HepG2 (cell line): ENCODE data around the gene PPIC. TPM values are rescaled to one million over a fixed set of nuclear protein-coding genes. Genes with fewer than 3 reads are reported as not detected.

Source experiments
- ATAC-seq: fragments of 200-7000 bp; cut with Tn5 transposase; 3 replicates; pipeline ENCODE4 v1.9.1; 2020; ENCODE audit warnings: mild to moderate bottlenecking, moderate library complexity
- BruUV-seq: library from RNA; stranded (reverse); fragments of 400-500 nt; replicated peaks from 2 replicates; lab custom pipeline; 2021; lab: Mats Ljungman, UMichigan
- CTCF ChIA-PET: fragments of 300-600 bp; formaldehyde crosslinking; extraction: SDS; loops from one replicate; lab custom pipeline; 2021; ENCODE audit warnings: low total read pairs, inconsistent platforms, low intra/inter-chr PET ratio; lab: Yijun Ruan, JAX
- POLR2A ChIA-PET: fragments of 350-600 bp; sonication (Branson Sonifier 250); formaldehyde crosslinking; loops from one replicate; lab custom pipeline; 2020; ENCODE audit warnings: antibody characterized with exemption, inconsistent platforms; lab: Yijun Ruan, JAX
- DNase-seq: peaks from one replicate; pipeline ENCODE4 v3.0.0-alpha.2; 2015; ENCODE audit warnings: low spot score
- FAIRE-seq: peaks from 3 replicates; lab custom pipeline; 2011; peaks lifted over from hg19 to GRCh38; lab: Jason Lieb, UNC
- H2AFZ ChIP-seq: one replicate; pipeline ENCODE4 v1.6.1; 2011; ENCODE audit warnings: low read length, inconsistent platforms
- H3K27ac ChIP-seq: fragments of 300-600 bp; 3 replicates; pipeline ENCODE4 v1.8.0; 2011; ENCODE audit warnings: mixed run types, mild to moderate bottlenecking, mixed read lengths, low read length, inconsistent platforms; ENCODE audit not compliant: insufficient read depth; ENCODE audit errors: extremely low read length
- H3K27me3 ChIP-seq, 2 experiments: fragments of 200-600 bp in 1 of 2; 2 replicates in 1 of 2; 3 replicates in 1 of 2; pipeline versions ENCODE4 v1.6.0 to v1.8.0; 2011; ENCODE audit warnings: low read length in 2 of 2, mild to moderate bottlenecking in 2 of 2, moderate library complexity in 2 of 2, inconsistent platforms in 1 of 2; ENCODE audit not compliant: insufficient read depth in 2 of 2, control insufficient read depth in 1 of 2
- H3K36me3 ChIP-seq, 2 experiments: fragments of 200-600 bp in 1 of 2; replicated peaks in 1 of 2; 2 replicates in 1 of 2; 3 replicates in 1 of 2; pipeline versions ENCODE4 v1.5.1 to v1.8.0; 2011; ENCODE audit warnings: low read length in 2 of 2, inconsistent platforms in 1 of 2; ENCODE audit not compliant: insufficient read depth in 2 of 2, control insufficient read depth in 1 of 2
- H3K4me1 ChIP-seq: 2 replicates; pipeline ENCODE4 v1.5.1; 2012; ENCODE audit warnings: low read length, inconsistent platforms; ENCODE audit not compliant: insufficient read depth
- H3K4me2 ChIP-seq: 2 replicates; pipeline ENCODE4 v1.6.0; 2011; ENCODE audit warnings: low read depth, low read length, inconsistent platforms
- H3K4me3 ChIP-seq, 3 experiments: fragments of 200-600 bp in 1 of 3; sonication (generic), shearing (Covaris generic) in 1 of 3; replicated peaks in 1 of 3; 2 replicates each; pipeline ENCODE4 v1.5.1; 2011 to 2016; ENCODE audit warnings: low read length in 3 of 3, inconsistent platforms in 2 of 3, low read depth in 2 of 3, mild to moderate bottlenecking in 2 of 3, control low read depth in 1 of 3, mixed read lengths in 1 of 3; ENCODE audit not compliant: insufficient read depth in 1 of 3
- H3K79me2 ChIP-seq: one replicate; pipeline ENCODE4 v1.6.1; 2011; ENCODE audit warnings: low read length, inconsistent platforms; ENCODE audit not compliant: insufficient read depth
- H3K9ac ChIP-seq: 2 replicates; pipeline ENCODE4 v1.6.0; 2011; ENCODE audit warnings: mild to moderate bottlenecking, low read depth, low read length, inconsistent platforms; ENCODE audit not compliant: insufficient read depth
- H3K9me3 ChIP-seq: 2 replicates; pipeline ENCODE4 v1.5.1; 2012; ENCODE audit warnings: mild to moderate bottlenecking, low read length
- H4K20me1 ChIP-seq: 2 replicates; pipeline ENCODE4 v1.6.0; 2011; ENCODE audit warnings: inconsistent platforms, mild to moderate bottlenecking, low read length, moderate library complexity; ENCODE audit not compliant: insufficient read depth
- BRD4 ChIP-seq: sonication (generic); formaldehyde crosslinking; IDR thresholded peaks from 2 replicates; pipeline ENCODE4 v1.4.0; 2020; ENCODE audit warnings: missing genetic modification reagents
- CENPX ChIP-seq: sonication (generic); formaldehyde crosslinking; IDR thresholded peaks from 2 replicates; pipeline ENCODE4 v1.9.0; 2021; ENCODE audit warnings: mild to moderate bottlenecking, missing genetic modification reagents, moderate library complexity
- ELF4 ChIP-seq: sonication (generic); formaldehyde crosslinking; IDR thresholded peaks from 2 replicates; pipeline ENCODE4 v1.5.0; 2020; ENCODE audit warnings: missing genetic modification reagents, mild to moderate bottlenecking, moderate library complexity, borderline replicate concordance
- FOXO4 ChIP-seq: sonication (generic); formaldehyde crosslinking; conservative IDR thresholded peaks from 2 replicates; pipeline ENCODE4 v1.8.1; 2023; ENCODE audit warnings: missing genetic modification reagents
- HBP1 ChIP-seq: IDR thresholded peaks from 2 replicates; pipeline ENCODE4 v1.6.1; 2016; ENCODE audit warnings: low read depth, control low read depth
- HDAC1 ChIP-seq: sonication (generic); formaldehyde crosslinking; IDR thresholded peaks from 2 replicates; pipeline ENCODE4 v1.5.1; 2020; ENCODE audit warnings: mild to moderate bottlenecking, missing genetic modification reagents
- MBNL3 ChIP-seq: fragments of 250-450 bp; sonication (Bioruptor Pico); conservative IDR thresholded peaks from 2 replicates; pipeline ENCODE4 v1.8.0; 2022; ENCODE audit warnings: mild to moderate bottlenecking, inconsistent platforms
- MXD4 ChIP-seq: IDR thresholded peaks from 2 replicates; pipeline ENCODE4 v1.6.1; 2016; ENCODE audit warnings: mild to moderate bottlenecking, missing biosample characterization, missing genetic modification reagents
- SIN3B ChIP-seq: fragments of 150-350 bp; IDR thresholded peaks from 2 replicates; pipeline ENCODE4 v1.6.1; 2014; ENCODE audit warnings: low read length
- TBL1XR1 ChIP-seq: fragments of 150-350 bp; IDR thresholded peaks from 2 replicates; pipeline ENCODE4 v1.6.1; 2014; ENCODE audit warnings: borderline replicate concordance, low read length; ENCODE audit not compliant: partially characterized antibody
- TCF7L2 ChIP-seq: IDR thresholded peaks from 2 replicates; pipeline ENCODE4 v1.6.1; 2011; ENCODE audit warnings: mild to moderate bottlenecking, low read depth, low read length, moderate library complexity
- TRAFD1 ChIP-seq: sonication (generic); formaldehyde crosslinking; IDR thresholded peaks from 2 replicates; pipeline ENCODE4 v1.5.1; 2020; ENCODE audit warnings: missing genetic modification reagents, mild to moderate bottlenecking, borderline replicate concordance
- ZBTB43 ChIP-seq: sonication (generic); formaldehyde crosslinking; conservative IDR thresholded peaks from 2 replicates; pipeline ENCODE4 v1.4.0; 2020; ENCODE audit warnings: missing genetic modification reagents
- ZNF274 ChIP-seq: sonication (generic); formaldehyde crosslinking; IDR thresholded peaks from 2 replicates; pipeline ENCODE4 v1.5.1; 2020; ENCODE audit warnings: mild to moderate bottlenecking, missing genetic modification reagents
- ZNF280B ChIP-seq: sonication (generic); formaldehyde crosslinking; IDR thresholded peaks from 2 replicates; pipeline ENCODE4 v1.5.0; 2020; ENCODE audit warnings: missing genetic modification reagents, mild to moderate bottlenecking, borderline replicate concordance
- ZNF367 ChIP-seq: sonication (generic); formaldehyde crosslinking; IDR thresholded peaks from 2 replicates; pipeline ENCODE4 v1.4.0; 2020; ENCODE audit warnings: missing genetic modification reagents, borderline replicate concordance
- ZNF547 ChIP-seq: sonication (generic); formaldehyde crosslinking; IDR thresholded peaks from 2 replicates; pipeline ENCODE4 v1.5.1; 2020; ENCODE audit warnings: mild to moderate bottlenecking, missing genetic modification reagents
- ZNF737 ChIP-seq: sonication (generic); formaldehyde crosslinking; IDR thresholded peaks from 2 replicates; pipeline ENCODE4 v1.5.0; 2020; ENCODE audit warnings: missing genetic modification reagents, mild to moderate bottlenecking, borderline replicate concordance
- in situ Hi-C: cut with HindIII; loops from 2 replicates; pipeline ENCODE4 v1.10.0; 2017; ENCODE audit warnings: low pct_unique_long_range_greater_than_20kb; ENCODE audit not compliant: extremely low pct_ligation_motif_present
- intact Hi-C: fragments of 100-400 bp; cut with micrococcal nuclease; formaldehyde crosslinking; loops from one replicate; pipeline ENCODE4 v1.10.0; 2022; ENCODE audit not compliant: unreplicated experiment
- polyA plus RNA-seq, 8 experiments: library from polyadenylated mRNA; depleted of rRNA in 3 of 8; stranded (reverse) in 7 of 8; unstranded in 1 of 8; fragments of >200 nt; fragmentation: Illumina TruSeq in 4 of 8; extraction: Trizol in 4 of 8; gene quantifications; 2 replicates each; pipeline versions ENCODE4 v1.2.1 to v1.2.3, GENCODE V29; 2011 to 2016; ENCODE audit warnings: low read depth in 4 of 8, missing spikeins in 1 of 8, mixed read lengths in 1 of 8; ENCODE audit not compliant: insufficient read depth in 1 of 8
- total RNA-seq, 5 experiments: library from RNA; depleted of rRNA; stranded (reverse); fragments of >200 nt; fragmentation: Illumina TruSeq; extraction: Trizol; gene quantifications; 2 replicates each; pipeline ENCODE4 v1.2.3, GENCODE V29; 2016; ENCODE audit warnings: low read depth in 1 of 5

Gene PPIC
- total and polyA plus RNA-seq, 2 of the 13 experiments (the other 11 are each of a cell fraction or from before 2014, with no cell fraction given): 6.2 to 17.2 TPM

- POLR2A ChIA-PET: no interaction called here
- DNase-seq (no peak), ATAC-seq (no peak), FAIRE-seq (no peak)
- Histone ChIP-seq H3K79me2 (no peaks in the 10 kb centered on the region), H3K27me3 (no peaks in the 10 kb centered on the region), H3K4me2 (no peak overlapping the region), H4K20me1 (no peaks in the 10 kb centered on the region), H3K9ac (no peak overlapping the region), H2AFZ (no peak overlapping the region), H3K27ac (no peak overlapping the region), H3K36me3 (no peaks in the 10 kb centered on the region), H3K9me3 (no peaks in the 10 kb centered on the region), H3K4me1 (no peaks in the 10 kb centered on the region), H3K4me3 (no peak overlapping the region)
- CTCF ChIA-PET: no interaction called here
- intact Hi-C loops: no loop called here
- TF ChIP-seq TRAFD1 (CRISPR knock-in tag) (no peak), ZBTB43 (CRISPR knock-in tag) (no peak), TCF7L2 (no peak), FOXO4 (CRISPR knock-in tag) (no peak), TBL1XR1 (no peak), SIN3B (no peak), ZNF274 (CRISPR knock-in tag) (no peak), BRD4 (CRISPR knock-in tag) (no peak), HBP1 (no peak), HDAC1 (no peak), CENPX (no peak), ZNF737 (CRISPR knock-in tag) (no peak), ZNF367 (CRISPR knock-in tag) (no peak), ZNF280B (CRISPR knock-in tag) (no peak), MXD4 (no peak), MBNL3 (CRISPR knock-in tag) (no peak), ZNF547 (CRISPR knock-in tag) (no peak), ELF4 (CRISPR knock-in tag) (no peak)
- BruUV-seq: no TSS peak
- in situ Hi-C loops: no loop called here
These were observed 29.5 kb upstream of the PPIC start for GRCh38 chr5:123066016-123066415.
